NCI-H2107 treated with DMSO at 0.1 percent for 48 hours (cell line): ENCODE measurements around the gene TOB1.
"Not testable (repeated sequence)": the region's sequence is repeated elsewhere in the genome, so short reads cannot be mapped to it uniquely, and the experiment has no call there.

Experiments used
- DNase-seq: peaks from one replicate; lab custom pipeline; 2025; ENCODE audit not compliant: unreplicated experiment; lab: John Stamatoyannopoulos, UW

The TOB1 gene

DNA sequence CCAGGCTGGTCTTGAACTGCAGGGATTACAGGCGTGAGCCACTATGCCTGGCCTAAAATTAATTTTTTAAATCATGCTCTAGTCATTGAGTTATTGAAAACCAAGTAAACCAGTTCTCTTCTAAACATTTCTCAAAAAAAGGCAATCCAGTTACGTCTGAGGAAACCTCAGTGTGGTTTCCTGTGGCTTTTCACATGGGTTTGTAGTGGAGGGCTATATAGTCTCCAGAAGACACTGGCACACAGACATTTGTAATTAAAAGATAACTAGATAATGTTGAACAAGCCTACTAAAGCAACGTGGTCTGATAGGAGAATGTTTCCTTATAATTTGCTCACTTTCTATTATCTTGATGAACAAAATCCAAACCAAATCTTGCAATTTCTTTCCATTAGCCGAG lies 5.2 kb upstream of the TOB1 start:
- no peak for DNase-seq

- no peak for DNase-seq
These were observed 2.4 kb upstream of the TOB1 start for GRCh38 chr17:50868602-50869001.

DNA sequence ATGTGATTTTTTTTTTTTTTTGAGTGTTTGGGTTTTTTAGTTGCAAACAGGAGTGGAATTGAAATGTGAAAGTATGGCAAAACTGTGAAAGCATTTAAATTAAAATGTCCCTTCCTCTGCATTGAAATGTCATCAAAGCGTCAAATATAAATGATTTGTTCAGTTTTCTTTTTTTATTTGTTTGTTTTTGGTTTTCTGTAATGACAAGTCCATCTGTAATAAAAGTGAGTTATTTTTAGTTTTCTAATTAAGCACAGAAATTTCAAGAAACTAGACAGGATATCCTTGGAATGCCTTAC lies 1.9 kb upstream of the TOB1 start:
- no peak for DNase-seq

- peak; percentile 96 for DNase-seq
These were observed 1.4 kb upstream of the TOB1 start for GRCh38 chr17:50867363-50868139.

- peak; percentile 72 for DNase-seq
These were observed 802 bp upstream of the TOB1 start for GRCh38 chr17:50866950-50867362.

DNA sequence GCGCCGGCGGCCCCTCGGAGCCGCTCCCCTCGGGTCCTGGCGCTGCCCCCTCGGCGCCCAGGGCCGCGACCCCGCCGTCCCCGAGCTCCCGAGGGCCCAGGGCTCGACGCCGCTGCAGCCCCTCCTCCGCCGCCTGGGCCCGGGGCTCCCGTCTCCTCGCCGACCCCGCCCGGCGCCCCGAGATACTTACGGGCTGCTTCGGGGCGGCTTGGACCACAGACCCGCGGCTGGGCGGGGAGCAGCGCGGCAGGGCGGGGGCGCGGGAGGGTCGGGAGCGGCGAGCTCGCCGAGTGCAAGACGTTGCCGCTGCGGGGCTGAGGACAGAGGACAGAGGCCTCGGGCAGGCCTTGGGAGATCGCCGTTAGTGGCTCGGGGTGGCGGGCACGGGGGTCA lies 290 bp downstream of the TOB1 start:
- DNase-seq: no peak

- peak; percentile 25 for DNase-seq
These were observed 890 bp downstream of the TOB1 start for GRCh38 chr17:50865060-50865867.

DNA sequence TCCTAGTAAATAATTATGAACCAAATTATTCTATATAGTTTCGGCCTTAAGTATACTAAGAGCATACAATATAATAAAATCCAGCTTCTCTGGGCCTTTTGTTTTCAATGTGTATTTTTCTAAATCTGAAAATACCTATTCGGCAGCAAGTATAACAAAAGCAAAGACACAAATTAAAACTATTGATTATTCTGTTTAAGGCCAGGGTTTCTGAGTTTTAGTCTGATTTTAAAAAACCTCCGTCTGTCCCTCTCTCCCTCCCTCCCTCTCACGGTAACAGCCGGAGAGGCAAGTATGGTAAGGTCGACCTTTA lies 1.5 kb downstream of the TOB1 start:
- DNase-seq: no peak

DNA sequence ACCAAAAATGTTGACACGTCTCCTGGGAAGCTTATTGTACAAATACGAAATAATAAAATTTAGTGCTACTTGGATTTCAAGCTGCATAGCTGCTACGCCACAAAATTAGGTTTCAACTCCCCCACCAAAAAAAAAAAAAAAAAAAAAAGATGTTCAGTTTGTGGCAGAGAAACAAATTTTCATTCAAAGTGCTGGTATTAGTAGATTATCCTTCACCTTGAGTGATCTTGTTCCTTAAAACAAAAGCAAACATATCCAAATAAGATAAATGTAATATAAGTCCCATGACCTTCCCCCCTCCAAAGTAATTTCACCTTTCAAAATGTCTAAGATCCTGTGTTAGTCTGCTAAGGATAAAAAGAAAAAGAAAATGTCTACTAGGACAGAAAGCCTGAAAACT lies 2.2 kb downstream of the TOB1 start:
- no peak for DNase-seq

- no peak for DNase-seq
These were observed 2.8 kb downstream of the TOB1 start for GRCh38 chr17:50863221-50863843.

GRCh38 chr17:50861822-50862528 lies 4.2 kb downstream of the TOB1 start:
- no peak for DNase-seq

GRCh38 chr17:50861334-50861676 lies 4.8 kb downstream of the TOB1 start:
- no peak for DNase-seq

DNA sequence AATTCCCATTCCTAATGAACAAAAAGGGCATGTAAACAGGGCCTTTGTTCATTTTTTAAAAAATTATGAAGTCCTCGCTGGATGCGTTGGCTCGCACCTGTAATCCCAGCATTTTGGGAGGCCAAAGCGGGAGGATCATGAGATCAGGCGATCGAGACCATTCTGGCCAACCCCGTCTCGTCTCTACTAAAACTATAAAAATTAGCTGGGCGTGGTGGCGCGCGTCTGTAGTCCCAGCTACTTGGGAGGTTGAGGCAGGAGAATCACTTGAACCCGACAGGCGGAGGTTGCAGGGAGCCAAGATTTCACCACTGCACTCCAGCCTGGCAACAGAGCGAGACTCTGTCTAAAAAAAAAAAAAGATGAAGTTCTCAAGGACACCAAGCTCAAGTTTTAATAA lies 6.4 kb downstream of the TOB1 start:
- not testable (repeated sequence) for DNase-seq

GRCh38 chr17:50858486-50859225 lies 7.5 kb downstream of the TOB1 start:
- DNase-seq: no peak

GRCh38 chr17:50856431-50856830 lies 9.7 kb downstream of the TOB1 start:
- DNase-seq: no peak

- no peak for DNase-seq
These were observed 10.3 kb downstream of the TOB1 start for GRCh38 chr17:50855708-50856330.

DNA sequence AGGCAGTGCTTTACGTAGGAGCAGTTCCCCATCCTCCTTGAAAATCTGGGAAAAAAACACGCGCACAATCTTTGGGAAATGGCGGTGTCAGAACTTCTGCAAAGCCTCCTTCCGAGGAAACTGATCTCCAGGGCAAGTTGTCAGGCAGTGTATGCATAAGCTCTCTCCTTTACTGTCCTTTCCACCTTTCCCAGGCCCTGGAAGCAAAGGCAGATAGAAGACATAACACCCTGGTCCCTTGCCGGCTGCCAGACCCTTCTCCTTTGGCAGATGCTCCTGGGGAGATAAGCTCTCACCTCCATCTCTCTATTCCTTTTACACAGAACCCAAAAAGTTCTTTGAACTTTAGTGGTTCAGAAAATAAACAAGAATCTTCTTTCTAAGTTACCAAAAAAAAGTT lies 12.4 kb downstream of the TOB1 start:
- DNase-seq: no peak

DNA sequence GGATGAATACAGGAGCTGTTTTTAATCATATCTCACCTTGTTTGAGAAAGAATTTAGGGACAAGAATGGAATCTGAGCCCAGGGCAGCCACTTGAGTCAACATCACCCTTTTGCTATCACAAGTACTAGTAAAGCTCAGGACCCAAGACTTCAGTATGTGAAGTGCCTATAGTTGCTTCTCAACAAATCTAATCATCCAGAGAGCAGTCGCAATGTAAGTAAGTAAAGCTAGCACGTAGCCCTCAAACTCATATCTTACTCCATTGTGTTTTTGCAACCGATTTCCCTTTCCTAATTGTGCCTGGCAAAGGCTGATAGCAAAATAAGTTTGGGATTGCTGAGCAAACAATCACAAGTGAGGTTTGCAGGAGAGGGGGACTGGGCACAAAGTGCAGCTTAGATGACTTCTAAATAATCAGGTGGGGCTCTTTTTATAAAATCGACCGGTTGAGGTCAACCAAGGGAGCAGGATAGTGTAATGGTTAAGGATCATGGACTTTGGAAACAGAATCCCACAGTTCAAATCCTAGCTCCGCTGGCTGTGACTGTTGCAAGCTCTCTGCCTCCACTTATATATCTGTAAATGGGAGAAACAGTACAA lies 13.0 kb downstream of the TOB1 start:
- no peak for DNase-seq

GRCh38 chr17:50850640-50851039 lies 15.5 kb downstream of the TOB1 start:
- DNase-seq: no peak

GRCh38 chr17:50848711-50849110 lies 17.4 kb downstream of the TOB1 start:
- no peak for DNase-seq
